ENCODE measurements around the gene PMM1.
"Not testable (repeated sequence)": the region's sequence is repeated elsewhere in the genome, so short reads cannot be mapped to it uniquely, and the experiment has no call there.

Gene PMM1

DNA sequence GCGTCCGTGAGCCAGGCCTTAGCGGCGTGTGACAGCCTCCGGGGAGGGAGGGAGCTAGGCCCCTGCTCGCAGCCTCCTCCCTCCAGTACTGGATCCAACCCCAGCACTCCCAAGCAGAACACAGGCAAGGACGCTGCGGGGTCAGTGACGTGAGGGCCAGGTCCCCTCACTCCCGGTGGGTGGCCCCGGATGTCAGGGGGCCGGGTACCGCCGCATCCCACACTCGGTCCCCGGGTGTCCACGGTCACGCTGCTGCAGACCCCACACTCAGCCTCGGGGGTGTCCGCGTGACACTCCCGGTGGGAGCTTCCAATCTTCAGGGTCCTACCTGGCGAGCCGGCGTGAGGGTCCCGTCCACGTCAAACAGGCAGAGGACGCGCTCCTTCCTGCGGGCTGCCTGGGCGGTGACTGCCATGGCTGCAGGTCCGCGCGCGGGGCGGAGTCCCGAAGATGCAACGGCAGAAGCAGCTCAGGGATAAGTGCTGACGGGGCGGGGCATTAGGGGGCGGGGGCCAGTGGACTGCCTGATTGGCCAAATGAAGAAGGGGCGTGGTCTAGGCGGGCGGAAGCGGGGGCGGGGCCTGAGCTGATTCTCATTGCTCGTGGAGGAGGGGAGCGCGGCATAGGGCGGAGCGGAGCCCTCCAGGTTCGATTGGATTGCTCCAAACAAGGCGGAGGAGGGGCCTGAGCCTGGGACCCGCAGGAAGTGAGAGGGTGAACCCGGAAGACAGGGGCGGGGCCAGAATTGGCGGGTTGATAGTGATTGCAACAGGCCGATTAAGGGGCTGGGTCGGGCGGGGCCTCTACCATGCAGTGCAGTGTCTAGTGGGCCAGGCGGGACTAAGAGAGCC lies at the start of gene PMM1:
PMM1 (minus strand) TSS at position 450 of the 851 bp plus-strand sequence; CDS start at position 415, 35 bp downstream.
- peak; percentile 96 to 98 for DNase-seq

DNA sequence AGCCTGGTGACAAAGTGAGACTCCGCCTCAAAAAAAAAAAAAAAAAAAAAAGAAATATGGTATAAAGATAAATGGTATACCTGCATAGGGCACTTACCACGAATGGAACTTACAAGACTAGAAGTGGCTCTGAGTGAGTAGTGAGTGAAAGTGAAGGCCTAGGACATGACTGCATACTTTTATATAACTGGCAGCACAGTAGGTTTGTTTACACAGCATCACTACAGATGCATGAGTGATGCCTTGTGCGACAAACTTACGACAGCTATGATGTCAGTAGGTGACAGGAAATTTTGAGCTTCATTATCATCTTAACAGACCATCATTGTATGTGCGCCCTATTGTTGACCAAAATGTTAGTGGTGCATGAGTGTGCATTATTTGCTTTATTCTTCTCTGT lies 49.1 kb upstream of the PMM1 start:
- DNase-seq = no peak

DNA sequence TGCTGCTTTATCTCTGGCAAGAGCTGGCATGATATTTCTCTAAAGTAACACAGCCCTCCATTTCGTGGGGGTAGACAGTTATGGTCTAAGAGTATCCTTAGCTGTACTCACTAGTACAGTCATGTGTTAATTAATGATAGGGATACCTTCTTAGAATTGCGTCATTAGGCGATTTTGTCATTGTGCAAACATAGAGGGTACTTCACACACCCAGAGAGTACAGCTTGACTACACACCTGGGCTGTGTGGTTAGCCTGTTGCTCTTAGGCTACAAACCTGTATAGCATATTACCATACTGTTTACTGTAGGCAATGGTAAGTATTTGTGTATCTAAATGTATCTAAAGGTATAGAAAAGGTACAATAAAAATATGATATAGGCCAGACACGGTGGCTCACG lies 48.5 kb upstream of the PMM1 start:
- DNase-seq = no peak

DNA sequence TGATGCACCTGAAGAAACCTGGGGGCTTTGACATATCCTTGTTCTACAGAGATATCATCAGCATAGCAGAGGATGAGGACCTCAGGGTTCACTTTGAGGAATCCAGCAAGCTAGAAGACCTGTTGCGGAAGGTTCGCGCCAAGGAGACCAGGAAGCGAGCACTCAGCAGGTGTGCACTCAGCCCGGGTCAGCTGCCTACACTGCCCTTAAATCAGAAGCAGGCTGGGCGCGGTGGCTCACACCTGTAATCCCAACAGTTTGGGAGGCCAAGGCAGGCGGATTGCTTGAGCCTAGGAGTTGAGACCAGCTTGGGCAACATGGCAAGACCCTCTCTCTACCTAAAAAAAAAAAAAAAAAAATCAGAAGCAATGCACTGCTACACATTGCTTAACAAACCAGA lies 48.0 kb upstream of the PMM1 start:
- not testable (repeated sequence) for DNase-seq

DNA sequence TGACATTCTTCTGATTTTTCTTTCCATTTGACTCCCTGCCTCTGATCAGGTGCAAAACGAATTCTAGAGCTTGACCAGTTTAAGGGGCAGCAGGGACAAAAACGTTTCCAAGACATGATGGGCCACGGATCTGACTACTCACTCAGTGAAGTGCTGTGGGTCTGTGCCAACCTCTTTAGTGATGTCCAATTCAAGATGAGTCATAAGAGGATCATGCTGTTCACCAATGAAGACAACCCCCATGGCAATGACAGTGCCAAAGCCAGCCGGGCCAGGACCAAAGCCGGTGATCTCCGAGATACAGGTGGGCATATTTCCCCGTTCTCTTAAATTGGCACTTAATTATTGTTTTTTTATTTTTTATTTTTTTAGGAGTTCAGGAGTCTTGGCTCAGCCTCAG lies 46.8 kb upstream of the PMM1 start:
- no peak for DNase-seq

DNA sequence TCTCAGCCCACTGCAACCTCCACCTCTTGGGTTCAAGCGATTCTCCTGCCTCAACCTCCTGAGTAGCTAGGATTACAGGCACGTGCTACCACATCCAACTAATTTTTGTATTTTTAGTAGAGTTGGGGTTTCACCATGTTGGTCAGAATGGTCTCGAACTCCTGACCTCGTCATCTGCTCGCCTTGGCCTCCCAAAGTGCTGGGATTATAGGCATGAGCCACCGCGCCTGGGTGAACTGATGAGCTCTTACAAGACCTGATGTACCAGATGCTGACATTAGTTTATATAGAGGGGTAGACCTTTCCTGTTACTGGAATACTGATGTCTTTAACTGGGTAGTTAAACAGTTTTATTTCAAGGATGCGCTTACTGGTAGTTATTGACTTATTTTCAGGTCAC lies 45.0 kb upstream of the PMM1 start:
- not testable (repeated sequence) for DNase-seq

DNA sequence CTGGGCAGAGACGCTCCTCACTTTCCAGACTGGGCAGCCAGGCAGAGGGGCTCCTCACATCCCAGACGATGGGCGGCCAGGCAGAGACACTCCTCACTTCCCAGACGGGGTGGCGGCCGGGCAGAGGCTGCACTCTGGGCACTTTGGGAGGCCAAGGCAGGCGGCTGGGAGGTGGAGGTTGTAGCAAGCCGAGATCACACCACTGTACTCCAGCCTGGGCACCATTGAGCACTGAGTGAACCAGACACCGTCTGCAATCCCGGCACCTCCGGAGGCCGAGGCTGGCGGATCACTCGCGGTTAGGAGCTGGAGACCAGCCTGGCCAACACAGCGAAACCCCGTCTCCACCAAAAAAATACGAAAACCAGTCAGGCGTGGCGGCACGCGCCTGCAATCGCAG lies 42.0 kb upstream of the PMM1 start:
- not testable (repeated sequence) for DNase-seq

DNA sequence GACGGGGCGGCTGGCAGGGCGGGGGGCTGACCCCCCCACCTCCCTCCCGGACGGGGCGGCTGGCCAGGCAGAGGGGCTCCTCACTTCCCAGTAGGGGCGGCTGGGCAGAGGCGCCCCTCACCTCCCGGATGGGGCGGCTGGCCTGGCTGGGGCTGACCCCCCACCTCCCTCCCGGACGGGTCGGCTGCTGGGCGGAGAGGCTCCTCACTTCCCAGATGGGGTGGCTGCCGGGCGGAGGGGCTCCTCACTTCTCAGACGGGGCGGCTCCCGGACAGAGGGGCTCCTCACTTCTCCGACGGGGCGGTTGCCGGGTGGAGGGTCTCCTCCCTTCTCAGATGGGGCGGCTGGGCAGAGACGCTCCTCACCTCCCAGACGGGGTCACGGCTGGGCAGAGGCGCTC lies 41.5 kb upstream of the PMM1 start:
- DNase-seq = not testable (repeated sequence)

DNA sequence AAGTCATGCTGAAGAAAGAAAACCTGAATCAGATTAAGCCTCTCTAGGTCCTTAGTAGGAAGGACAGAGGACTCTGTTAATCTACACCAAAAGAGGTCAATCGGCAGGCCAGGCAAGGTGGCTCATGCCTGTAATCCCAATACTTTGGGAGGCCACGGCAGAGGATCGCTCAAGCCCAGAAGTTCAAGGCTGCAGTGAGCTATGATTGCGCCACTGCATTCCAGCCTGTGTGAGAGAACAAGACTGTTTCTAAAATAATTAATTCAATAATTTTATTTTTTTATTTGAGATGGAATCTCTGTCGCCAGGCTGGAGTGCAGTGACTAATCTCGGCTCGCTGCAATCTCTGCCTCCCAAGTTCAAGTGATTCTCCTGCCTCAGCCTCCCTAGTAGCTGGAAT lies 35.9 kb upstream of the PMM1 start:
- DNase-seq = no peak

DNA sequence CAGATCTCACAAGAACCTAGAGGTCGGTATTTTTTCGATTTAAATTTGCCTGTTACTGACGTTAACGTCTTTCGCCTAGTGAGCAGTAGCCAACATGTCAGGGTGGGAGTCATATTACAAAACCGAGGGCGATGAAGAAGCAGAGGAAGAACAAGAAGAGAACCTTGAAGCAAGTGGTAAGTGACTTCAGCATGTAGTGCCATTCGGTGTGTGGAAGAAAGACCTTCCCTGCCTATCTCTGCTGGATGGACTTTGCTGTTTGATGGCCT lies 32.2 kb upstream of the PMM1 start:
- DNase-seq = no peak

DNA sequence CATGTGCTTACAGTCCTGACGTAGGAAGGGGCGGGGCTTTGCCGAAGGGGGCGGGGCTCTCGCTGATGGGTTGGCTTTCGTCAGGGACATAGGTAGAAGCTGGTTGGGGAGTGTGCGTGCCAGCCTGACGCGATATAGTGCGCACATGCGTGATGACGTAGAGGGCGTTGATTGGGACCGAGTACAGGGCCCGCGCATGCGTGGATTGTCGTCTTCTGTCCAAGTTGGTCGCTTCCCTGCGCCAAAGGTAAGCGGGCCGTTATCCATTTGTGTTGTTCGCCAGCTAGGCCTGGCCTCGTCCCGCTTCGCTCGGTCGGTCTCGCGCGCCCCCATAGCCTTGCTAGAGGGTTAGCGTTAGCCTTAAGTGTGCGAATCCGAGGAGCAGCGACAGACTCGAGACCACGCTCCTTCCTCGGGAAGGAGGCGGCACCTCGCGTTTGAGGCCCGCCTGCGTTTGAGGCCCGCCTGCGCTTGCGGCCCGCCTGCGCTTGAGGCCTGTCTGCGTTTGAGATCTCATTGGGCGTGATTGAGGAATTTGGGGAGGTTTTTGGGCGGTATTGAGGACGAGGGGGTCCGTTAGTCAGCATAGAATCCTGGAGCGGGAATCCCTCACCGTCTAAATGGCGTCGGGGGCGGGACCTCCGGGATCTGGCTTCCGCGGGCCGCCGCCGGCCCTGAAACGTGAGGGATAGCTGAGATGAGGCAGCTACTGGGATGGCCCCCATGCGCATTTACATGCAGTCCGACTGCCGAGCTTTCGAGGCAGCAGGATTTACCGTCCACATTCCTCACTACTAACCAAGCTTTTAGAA lies 31.7 kb upstream of the PMM1 start, which contains the start of gene XRCC6:
XRCC6 (plus strand) TSS at position 197 of the 812 bp plus-strand sequence. CDS start 710 bp downstream, outside the sequence.
- DNase-seq = peak; percentile 98 to 99

DNA sequence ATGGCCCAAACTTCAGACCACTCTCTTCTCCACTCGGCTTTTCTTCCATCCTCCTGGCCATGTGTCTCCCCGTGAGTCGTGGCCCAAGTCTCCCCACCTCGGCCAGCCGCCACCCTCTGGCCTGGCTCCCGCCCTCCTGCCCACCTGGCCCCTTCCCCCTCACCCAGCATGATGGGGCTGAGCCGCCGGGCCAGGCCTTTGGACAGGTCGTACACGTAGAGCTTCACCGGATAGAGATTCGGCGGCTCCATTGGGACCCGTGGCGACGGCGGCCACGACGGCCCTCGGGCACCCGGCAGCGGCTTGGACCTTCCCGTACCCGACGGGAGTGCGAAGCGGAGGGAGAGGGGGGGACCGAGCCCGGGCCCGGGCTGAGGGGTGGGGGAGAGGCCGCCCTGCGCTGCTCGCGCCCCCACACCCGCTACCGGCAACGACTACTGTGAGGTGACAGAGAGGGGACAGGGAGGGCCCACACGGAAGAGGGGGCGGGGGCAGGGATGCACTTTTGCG lies 31.0 kb upstream of the PMM1 start, which contains the start of gene DESI1:
DESI1 (minus strand) TSS at position 455 of the 510 bp plus-strand sequence; CDS start at position 251, 204 bp downstream.
- DNase-seq = no peak

DNA sequence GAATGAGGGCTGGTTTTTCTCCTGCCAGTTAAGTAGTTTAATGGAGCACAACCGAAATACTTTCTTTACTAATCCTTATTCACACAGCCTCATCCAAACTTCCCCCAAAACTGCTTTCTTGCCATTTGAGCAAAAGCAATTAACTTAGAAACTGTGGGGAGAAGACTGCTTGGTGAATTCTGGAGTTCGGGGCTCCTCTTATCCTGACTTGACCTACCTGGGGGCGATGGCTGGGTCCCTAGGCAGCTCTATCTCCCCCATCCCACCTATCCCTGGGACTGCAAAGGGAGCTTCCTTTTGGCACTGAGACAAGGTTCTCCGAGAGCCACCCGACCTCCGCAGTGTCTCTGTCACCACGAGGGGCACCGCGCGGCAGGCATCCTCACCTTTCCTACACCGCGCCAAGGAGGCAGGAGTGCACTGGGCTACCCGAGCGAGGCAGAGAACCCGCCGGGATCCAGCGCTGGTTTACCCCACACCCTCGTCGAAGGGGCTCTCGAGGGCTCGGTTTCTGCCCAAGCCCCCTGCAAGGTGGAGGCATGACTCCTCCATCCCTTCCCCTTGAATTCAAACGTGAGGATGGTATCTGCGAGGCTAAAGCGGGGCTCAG lies 30.4 kb upstream of the PMM1 start:
- DNase-seq = no peak

DNA sequence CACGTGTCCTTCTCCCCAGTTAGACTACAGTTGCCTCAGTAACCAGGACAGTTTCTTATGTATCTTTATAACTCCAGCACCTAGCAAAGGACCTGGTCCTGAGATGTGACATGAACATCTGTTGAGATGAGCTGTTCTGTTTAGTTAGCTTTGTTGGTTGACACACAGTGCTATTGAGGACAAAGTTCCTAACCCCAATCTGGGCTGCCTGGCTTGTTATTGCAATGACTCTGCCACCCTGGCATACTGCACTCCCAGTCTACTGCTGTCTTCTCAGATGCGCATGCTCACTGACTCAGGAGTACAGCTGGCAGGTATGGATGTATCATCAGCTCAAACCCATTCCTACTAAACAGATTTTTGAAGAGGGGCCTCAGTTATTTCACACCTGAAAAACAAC lies 23.8 kb upstream of the PMM1 start:
- no peak for DNase-seq

DNA sequence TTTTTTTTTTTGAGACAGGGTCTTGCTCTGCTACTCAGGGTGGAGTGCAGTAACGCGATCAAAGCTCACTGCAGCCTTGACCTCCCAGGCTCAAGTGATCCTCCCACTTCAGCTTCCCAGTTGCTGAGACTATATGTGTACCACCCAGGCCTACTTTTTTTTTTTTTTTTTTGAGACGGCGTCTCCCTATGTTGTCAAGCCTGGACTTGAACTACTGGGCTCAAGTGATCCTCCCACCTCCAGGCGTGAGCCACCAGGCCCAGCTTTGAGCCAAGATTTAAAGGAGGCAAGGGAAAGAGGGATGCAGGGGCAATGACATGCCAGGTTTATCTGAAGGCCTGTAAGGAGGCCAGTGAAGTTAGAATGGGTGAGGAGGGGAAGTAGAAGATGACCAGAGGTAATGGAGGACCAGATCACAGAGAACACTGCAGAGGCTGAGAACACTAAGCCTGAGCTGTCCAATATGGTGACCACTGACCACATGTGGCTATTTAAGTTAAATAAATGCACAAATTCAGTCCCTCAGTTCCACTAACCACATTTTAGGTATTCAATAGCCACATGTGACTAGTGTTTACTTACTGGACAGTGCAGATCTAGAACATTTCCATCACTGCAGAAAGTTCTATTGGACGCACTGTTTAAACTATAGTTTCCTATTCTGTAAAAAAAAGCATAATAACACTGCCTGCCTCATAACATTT lies 23.1 kb upstream of the PMM1 start:
- DNase-seq = no peak

DNA sequence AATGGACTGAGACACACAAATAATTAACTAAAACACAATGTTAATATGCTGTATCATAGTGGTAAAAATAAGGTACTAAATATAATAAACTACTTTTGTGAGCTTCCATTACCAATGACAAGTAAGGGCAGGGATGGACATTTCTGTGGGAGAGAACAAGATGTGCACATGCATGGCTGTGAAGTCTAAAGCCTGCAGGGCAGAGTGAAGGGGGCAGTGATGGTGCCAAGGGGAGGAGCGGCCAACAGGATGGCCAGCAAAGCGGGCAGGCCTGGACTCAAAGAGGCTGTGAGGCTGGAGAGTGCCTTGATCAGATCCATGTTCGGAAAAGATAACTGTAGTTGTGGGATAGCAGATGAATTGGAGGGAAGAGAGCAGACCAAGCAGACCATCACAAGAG lies 18.7 kb upstream of the PMM1 start:
- DNase-seq = no peak

DNA sequence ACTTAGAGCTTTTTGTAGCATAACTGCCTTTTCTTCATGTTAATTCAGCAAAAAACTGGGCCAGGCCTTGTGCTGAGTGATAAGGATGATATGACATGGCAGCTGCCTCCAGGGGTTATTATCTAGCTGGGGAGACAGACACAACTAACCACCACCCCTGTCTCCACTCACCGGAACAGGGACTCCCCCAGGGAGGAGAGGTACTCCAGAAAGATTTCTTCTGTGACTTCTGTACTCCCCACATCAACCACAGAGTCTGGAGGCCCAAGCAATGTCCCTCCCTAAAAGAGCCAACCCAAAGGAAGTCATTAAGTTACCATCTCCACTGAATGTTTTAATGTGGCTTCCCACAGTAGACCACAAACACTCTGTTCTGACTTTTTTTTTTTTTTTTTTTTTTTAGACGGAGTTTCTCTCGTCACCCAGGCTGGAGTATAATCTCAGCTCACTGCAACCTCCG lies 14.3 kb upstream of the PMM1 start:
- no peak for DNase-seq

DNA sequence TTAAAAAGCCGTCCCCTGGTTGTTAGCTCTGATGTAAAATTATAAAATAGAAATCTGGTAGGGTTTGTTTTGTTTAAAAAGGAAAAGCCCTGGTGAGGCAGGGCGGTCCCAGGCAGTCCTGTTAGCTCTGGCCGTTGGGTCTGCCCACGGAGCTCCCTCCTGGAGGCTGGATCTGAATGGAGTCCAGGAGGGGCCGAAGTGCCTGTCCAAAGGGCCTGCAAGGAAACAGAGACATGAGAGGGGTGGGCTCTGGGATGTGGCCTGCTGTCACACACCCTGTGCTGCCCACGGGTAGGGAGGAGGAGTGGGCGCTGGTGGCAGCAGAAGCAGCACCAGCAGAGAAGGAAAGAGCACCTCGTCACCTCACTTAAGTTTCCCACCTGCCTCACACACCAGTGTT lies 11.3 kb upstream of the PMM1 start:
- DNase-seq = no peak

DNA sequence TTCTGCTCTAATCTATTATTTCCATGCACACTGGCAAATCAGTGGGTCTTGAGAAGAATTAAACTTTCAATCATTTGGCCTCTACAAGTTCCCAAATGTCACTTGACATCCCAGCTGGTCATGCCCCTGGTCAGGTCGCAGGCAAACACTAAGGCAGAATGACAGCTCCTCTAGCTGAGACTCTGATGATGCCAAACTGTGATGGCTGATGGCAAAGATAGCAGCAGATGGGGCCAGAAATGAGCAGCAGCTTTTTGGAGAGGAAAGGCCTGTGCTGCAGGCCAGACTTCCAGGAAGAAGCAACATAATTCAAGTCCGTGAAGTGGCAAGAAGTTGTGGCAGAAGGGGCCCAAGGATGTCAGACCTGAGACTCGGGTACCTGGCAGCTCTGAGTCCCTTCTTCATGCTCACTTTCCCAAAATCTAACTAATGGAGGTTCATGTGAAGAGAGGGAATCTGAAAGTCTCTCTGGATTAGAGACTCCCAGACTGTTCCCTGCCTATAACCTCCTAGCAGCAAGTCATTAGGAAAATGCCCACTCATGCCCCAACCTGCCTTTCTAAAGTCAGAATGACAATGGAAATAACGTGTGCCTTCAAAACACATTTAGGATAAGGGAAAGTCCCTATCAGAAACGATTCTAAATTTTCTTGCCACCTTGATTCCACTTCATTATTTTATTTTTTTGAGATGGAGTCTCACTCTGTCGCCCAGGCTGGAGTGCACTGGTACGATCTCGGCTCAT lies 9.4 kb upstream of the PMM1 start:
- DNase-seq = no peak

DNA sequence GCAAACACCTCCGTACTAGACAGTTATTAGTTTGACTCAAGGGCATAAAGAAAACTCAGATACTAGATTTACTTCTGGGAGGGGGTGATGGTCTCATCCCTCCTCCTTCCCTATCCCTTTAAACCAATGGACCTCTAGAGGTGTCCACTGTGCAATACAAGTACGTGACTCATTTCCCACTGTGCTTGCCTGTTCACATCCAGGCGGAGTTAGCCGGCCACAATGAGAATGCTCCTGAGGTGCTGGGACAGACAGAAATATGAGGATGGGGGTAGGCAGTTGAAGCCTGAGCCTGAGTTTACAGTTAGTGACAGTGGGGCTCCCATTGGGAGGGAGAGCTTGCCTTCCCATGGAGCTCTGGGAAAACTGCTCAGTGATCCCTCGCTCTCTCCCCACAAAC lies 8.4 kb upstream of the PMM1 start:
- no peak for DNase-seq

DNA sequence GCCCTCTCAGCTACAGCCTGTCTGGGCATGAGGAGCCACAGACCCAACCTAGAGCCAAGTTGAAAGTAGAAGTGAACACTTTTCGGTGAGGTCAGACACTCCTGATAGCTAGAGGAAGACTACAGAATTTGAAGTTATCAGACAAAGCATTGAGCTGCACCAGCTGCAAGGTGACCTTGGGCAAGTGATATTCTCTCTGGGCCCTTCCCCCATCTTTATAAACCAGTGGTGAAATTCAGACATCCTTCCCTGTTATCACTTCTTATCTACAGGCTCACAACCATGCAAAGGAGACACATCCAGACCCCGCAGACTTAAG lies 8.0 kb upstream of the PMM1 start:
- no peak for DNase-seq
